Right atrium auricular region (tissue), 2 donors: ENCODE data around the gene ITGB5. TPM values are rescaled to one million over a fixed set of nuclear protein-coding genes. Genes with fewer than 3 reads are reported as not detected.
A peak's percentile ranks its signal among the peaks of the same experiment; 100 is the strongest.

Experiments
- DNase-seq: peaks from one replicate; pipeline ENCODE4 v3.0.0-alpha.2; 2019; ENCODE audit warnings: low spot score
- H3K27ac ChIP-seq, 2 donors: fragments of 200-600 bp; sonication (generic); 1 replicate in 1 of 2; 2 replicates in 1 of 2; pipeline ENCODE4 v1.5.1; 2016 to 2019
- H3K27me3 ChIP-seq, 2 donors: fragments of 200-600 bp; sonication (generic); one replicate each; pipeline versions ENCODE4 v1.5.1 to v1.6.0; 2017 to 2019
- H3K36me3 ChIP-seq: fragments of 200-600 bp; sonication (generic); one replicate; pipeline ENCODE4 v1.5.1; 2016
- H3K4me1 ChIP-seq, 2 donors: fragments of 200-600 bp; sonication (generic); one replicate each; pipeline versions ENCODE4 v1.5.1 to v1.6.0; 2017 to 2019
- H3K4me3 ChIP-seq, 2 donors: fragments of 200-600 bp; sonication (generic); 1 replicate in 1 of 2; 2 replicates in 1 of 2; pipeline ENCODE4 v1.5.1; 2017 to 2019; ENCODE audit warnings: mild to moderate bottlenecking in 1 of 2, moderate library complexity in 1 of 2
- H3K9me3 ChIP-seq, 2 donors: fragments of 200-600 bp; sonication (generic); one replicate each; pipeline ENCODE4 v1.5.1; 2019
- total RNA-seq, 2 donors: library from RNA; depleted of rRNA; stranded (reverse); fragments of >200 nt; gene quantifications; one replicate each; pipeline ENCODE4 v1.1.0, GENCODE V29; 2016
- TF ChIP-seq, protein P1 (sequence below), 2 donors: fragments of 200-600 bp; sonication (generic); IDR thresholded peaks; one replicate each; pipeline ENCODE4 v1.5.1; 2019; ENCODE audit warnings: antibody characterized with exemption in 2 of 2

Gene ITGB5
- total RNA-seq, 2 donors from 2014 or later, result 84.0 to 182 TPM

- TF ChIP-seq, protein P1, sequence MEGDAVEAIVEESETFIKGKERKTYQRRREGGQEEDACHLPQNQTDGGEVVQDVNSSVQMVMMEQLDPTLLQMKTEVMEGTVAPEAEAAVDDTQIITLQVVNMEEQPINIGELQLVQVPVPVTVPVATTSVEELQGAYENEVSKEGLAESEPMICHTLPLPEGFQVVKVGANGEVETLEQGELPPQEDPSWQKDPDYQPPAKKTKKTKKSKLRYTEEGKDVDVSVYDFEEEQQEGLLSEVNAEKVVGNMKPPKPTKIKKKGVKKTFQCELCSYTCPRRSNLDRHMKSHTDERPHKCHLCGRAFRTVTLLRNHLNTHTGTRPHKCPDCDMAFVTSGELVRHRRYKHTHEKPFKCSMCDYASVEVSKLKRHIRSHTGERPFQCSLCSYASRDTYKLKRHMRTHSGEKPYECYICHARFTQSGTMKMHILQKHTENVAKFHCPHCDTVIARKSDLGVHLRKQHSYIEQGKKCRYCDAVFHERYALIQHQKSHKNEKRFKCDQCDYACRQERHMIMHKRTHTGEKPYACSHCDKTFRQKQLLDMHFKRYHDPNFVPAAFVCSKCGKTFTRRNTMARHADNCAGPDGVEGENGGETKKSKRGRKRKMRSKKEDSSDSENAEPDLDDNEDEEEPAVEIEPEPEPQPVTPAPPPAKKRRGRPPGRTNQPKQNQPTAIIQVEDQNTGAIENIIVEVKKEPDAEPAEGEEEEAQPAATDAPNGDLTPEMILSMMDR (IDR thresholded peaks at IDR 0.05), result no peak
- Histone ChIP-seq H3K4me3 (no peak overlapping the region), H3K9me3 (no peaks in the 10 kb centered on the region), H3K27ac (peak overlapping the region; percentile 56 to 80), H3K4me1 (peaks cover 0 to 57% of the 10 kb centered on the region in 2 donors), H3K36me3 (no peaks in the 10 kb centered on the region), H3K27me3 (no peaks in the 10 kb centered on the region)
- no peak for DNase-seq
These were observed 7.9 kb downstream of the ITGB5 start for GRCh38 chr3:124879337-124879680.

GRCh38 chr3:124878561-124879336 is 8.4 kb downstream of the ITGB5 start:
- Histone ChIP-seq H3K27me3 (no peaks in the 10 kb centered on the region), H3K4me1 (peaks cover 0 to 54% of the 10 kb centered on the region in 2 donors), H3K4me3 (no peak overlapping the region), H3K9me3 (no peaks in the 10 kb centered on the region), H3K36me3 (no peaks in the 10 kb centered on the region), H3K27ac (peak overlapping the region; percentile 56 to 80)
- TF ChIP-seq, protein P1 (IDR thresholded peaks at IDR 0.05), result no peak
- peak; percentile 83 for DNase-seq

DNA sequence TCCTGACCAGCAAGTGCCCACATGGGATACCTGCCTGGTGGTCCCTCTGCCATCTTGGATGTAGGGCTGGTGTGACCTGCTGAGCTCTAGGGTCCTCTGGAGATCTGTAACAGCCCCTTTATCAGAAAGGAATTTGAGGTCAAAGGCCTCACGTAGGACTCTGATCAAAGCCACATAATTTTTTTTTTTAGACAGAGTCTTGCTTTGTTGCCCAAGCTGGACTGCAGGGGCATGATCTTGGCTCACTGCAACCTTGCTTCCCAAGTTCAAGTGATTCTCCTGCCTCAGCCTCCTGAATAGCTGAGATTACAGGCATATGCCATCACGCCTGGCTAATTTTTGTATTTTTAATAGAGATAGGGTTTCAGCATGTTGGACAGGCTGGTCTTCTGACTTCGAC is 9.5 kb downstream of the ITGB5 start:
- peaks cover 0 to 44% of the 10 kb centered on the region in 2 donors for H3K4me1 ChIP-seq

GRCh38 chr3:124876401-124876878 is 10.7 kb downstream of the ITGB5 start:
- Histone ChIP-seq H3K27me3 (no peaks in the 10 kb centered on the region), H3K9me3 (no peaks in the 10 kb centered on the region), H3K4me1 (peaks cover 0 to 38% of the 10 kb centered on the region in 2 donors), H3K27ac (peak overlapping the region; percentile 38 to 52), H3K36me3 (peaks cover 15% of the 10 kb centered on the region), H3K4me3 (no peak overlapping the region)
- DNase-seq, result no peak
- TF ChIP-seq, protein P1 (IDR thresholded peaks at IDR 0.05), result no peak

More for the DNA sequence above, 9.5 kb downstream of the ITGB5 start:
- H3K4me3 ChIP-seq, result no peak overlapping the region
- TF ChIP-seq, protein P1 (IDR thresholded peaks at IDR 0.05), result no peak
- no peak for DNase-seq
- H3K9me3 ChIP-seq, result no peaks in the 10 kb centered on the region
- H3K27ac ChIP-seq, result peak overlapping the region; percentile 56 to 80
- H3K27me3 ChIP-seq, result no peaks in the 10 kb centered on the region
- peaks cover 3% of the 10 kb centered on the region for H3K36me3 ChIP-seq

DNA sequence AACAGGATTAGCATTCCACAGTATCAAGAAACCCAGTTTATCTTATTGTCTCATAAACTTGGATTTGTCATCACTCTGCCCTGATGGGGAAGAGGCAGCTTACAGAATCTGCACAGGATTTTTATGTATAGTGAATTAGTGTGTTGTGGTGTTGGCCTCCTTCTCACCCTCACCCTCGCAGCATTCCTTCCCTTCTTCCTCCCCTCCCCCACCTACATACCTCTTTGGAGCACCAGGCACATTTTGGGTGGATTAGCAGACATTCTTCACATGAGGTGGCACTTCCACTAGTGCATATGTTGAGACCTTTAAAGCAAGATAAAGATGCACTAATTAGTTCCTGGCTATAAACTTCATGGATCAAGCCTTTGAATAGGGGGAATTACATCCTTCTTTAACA is 13.9 kb downstream of the ITGB5 start:
- Histone ChIP-seq H3K4me3 (no peak overlapping the region), H3K4me1 (peaks cover 0 to 27% of the 10 kb centered on the region in 2 donors), H3K9me3 (no peaks in the 10 kb centered on the region), H3K27me3 (no peaks in the 10 kb centered on the region), H3K27ac (no peak overlapping the region), H3K36me3 (peaks cover 31% of the 10 kb centered on the region)
- TF ChIP-seq, protein P1 (IDR thresholded peaks at IDR 0.05), result no peak
- no peak for DNase-seq
